ENCODE measurements around the gene GPC3. TPM values are rescaled to one million over a fixed set of nuclear protein-coding genes. Genes with fewer than 3 reads are reported as not detected.

Gene GPC3
- total and polyA plus RNA-seq, 2 experiments from 2014 or later = 36.8 to 60.1 TPM

GRCh38 chrX:133527825-133528224 is 457.6 kb downstream of the GPC3 start:
- Histone ChIP-seq H3K9me2 (ENCODE audit: insufficient read depth) (no peaks in the 10 kb centered on the region), H3F3A (replicated peaks; ENCODE audit: low read depth) (0 out of 2 replicates have a peak, but pooled peaks cover 5% of the 10 kb centered on the region), H3K4me2 (0 out of 2 replicates have a peak overlapping the region, but pooled peaks have one; percentile 62), H4K20me1 (replicated peaks; ENCODE audit: insufficient read depth) (no peaks in the 10 kb centered on the region), H3K36me3 (ENCODE audit: insufficient read depth) (no peaks in the 10 kb centered on the region), H3K27ac (ENCODE audit: low read depth) (peak overlapping the region; percentile 59; the same call in 1 of the 2 replicates), H3K79me2 (replicated peaks; ENCODE audit: insufficient read depth) (no peaks in the 10 kb centered on the region), H3K4me3 (no peak overlapping the region), H3K27me3 (ENCODE audit: insufficient read depth) (no peaks in the 10 kb centered on the region), H2AFZ (no peak overlapping the region), H3K4me1 (ENCODE audit: insufficient read depth) (peaks cover 10% of the 10 kb centered on the region; the same call in 1 of the 2 replicates)
- ATAC-seq (no peak), DNase-seq (ENCODE audit: low spot score) (no peak)
- H3K27me3 Mint-ChIP-seq (ENCODE audit: insufficient read depth, low read depth, poor library complexity) = no peaks in the 10 kb centered on the region
- H3K4me1 Mint-ChIP-seq = peaks cover 11% of the 10 kb centered on the region
- peak overlapping the region; percentile 33; the same call in 1 of the 2 replicates for H3K27ac Mint-ChIP-seq
- H3K4me3 Mint-ChIP-seq = no peak overlapping the region
- H3K9me3 Mint-ChIP-seq = no peaks in the 10 kb centered on the region
- TF ChIP-seq NANOG (IDR thresholded peaks at IDR 0.05; ENCODE audit: borderline replicate concordance) (no peak), ZNF114 (CRISPR knock-in tag; IDR thresholded peaks at IDR 0.05) (no peak), EZH2 (IDR thresholded peaks at IDR 0.05; ENCODE audit: low read depth, unreplicated experiment) (no peak)
- no peaks in the 10 kb centered on the region for H3K36me3 Mint-ChIP-seq (ENCODE audit: low read depth)

GRCh38 chrX:133527415-133527814 is 458.0 kb downstream of the GPC3 start:
- Histone ChIP-seq H4K20me1 (replicated peaks; ENCODE audit: insufficient read depth) (no peaks in the 10 kb centered on the region), H3F3A (replicated peaks; ENCODE audit: low read depth) (0 out of 2 replicates have a peak, but pooled peaks cover 5% of the 10 kb centered on the region), H3K79me2 (replicated peaks; ENCODE audit: insufficient read depth) (no peaks in the 10 kb centered on the region), H3K27ac (ENCODE audit: low read depth) (peak overlapping the region; percentile 90), H3K4me2 (peak overlapping the region; percentile 62; the same call in 1 of the 2 replicates), H3K27me3 (ENCODE audit: insufficient read depth) (no peaks in the 10 kb centered on the region), H2AFZ (no peak overlapping the region), H3K4me1 (ENCODE audit: insufficient read depth) (peaks cover 10% of the 10 kb centered on the region; the same call in 1 of the 2 replicates), H3K9me2 (ENCODE audit: insufficient read depth) (no peaks in the 10 kb centered on the region), H3K4me3 (no peak overlapping the region), H3K36me3 (ENCODE audit: insufficient read depth) (no peaks in the 10 kb centered on the region)
- peak overlapping the region; percentile 33; the same call in 1 of the 2 replicates for H3K27ac Mint-ChIP-seq
- no peaks in the 10 kb centered on the region for H3K27me3 Mint-ChIP-seq (ENCODE audit: insufficient read depth, low read depth, poor library complexity)
- H3K4me3 Mint-ChIP-seq = no peak overlapping the region; the same call in 2 of the 3 replicates
- ATAC-seq (no peak), DNase-seq (ENCODE audit: low spot score) (peak; percentile 9)
- H3K9me3 Mint-ChIP-seq = no peaks in the 10 kb centered on the region
- no peaks in the 10 kb centered on the region for H3K36me3 Mint-ChIP-seq (ENCODE audit: low read depth)
- peaks cover 11% of the 10 kb centered on the region for H3K4me1 Mint-ChIP-seq
- TF ChIP-seq ZNF114 (CRISPR knock-in tag; IDR thresholded peaks at IDR 0.05) (no peak), STAT1 (IDR thresholded peaks at IDR 0.05; ENCODE audit: unreplicated experiment) (no peak), EZH2phosphoT487 (IDR thresholded peaks at IDR 0.05; ENCODE audit: unreplicated experiment) (no peak), ZNF331 (CRISPR knock-in tag; IDR thresholded peaks at IDR 0.05; ENCODE audit: low read depth) (no peak), JUNB (IDR thresholded peaks at IDR 0.05; ENCODE audit: unreplicated experiment) (no peak), CTCF (conservative IDR thresholded peaks at IDR 0.05; ENCODE audit: low read depth in 2 of 2) (no peak), POLR2AphosphoS5 (IDR thresholded peaks at IDR 0.05; ENCODE audit: low read depth) (no peak), EZH2 (IDR thresholded peaks at IDR 0.05; ENCODE audit: low read depth, unreplicated experiment) (no peak), ETS1 (IDR thresholded peaks at IDR 0.05) (no peak), REST (IDR thresholded peaks at IDR 0.05; ENCODE audit: unreplicated experiment) (no peak), NANOG (IDR thresholded peaks at IDR 0.05; ENCODE audit: borderline replicate concordance) (no peak)

All from GM23338 (cell line).